Measurements from ENCODE around the gene WBP11. TPM values are rescaled to one million over a fixed set of nuclear protein-coding genes. Genes with fewer than 3 reads are reported as not detected.

WBP11 gene
- total RNA-seq, 1 donor = 19.5 TPM

GRCh38 chr12:14846876-14847580 lies 43.8 kb upstream of the WBP11 start:
- H3K79me2 ChIP-seq (ENCODE audit: insufficient read depth, low read length) = no peaks in the 10 kb centered on the region
- no peaks in the 10 kb centered on the region for H3K9me3 ChIP-seq (ENCODE audit: low read depth, low read length)
- no peak for DNase-seq (ENCODE audit: insufficient read length, low spot score, missing footprints)
- peaks cover 8% of the 10 kb centered on the region for H3K4me1 ChIP-seq (ENCODE audit: insufficient read depth, low read length)
- no peak overlapping the region for H3K4me3 ChIP-seq (ENCODE audit: insufficient read depth, low read length)
- no peak overlapping the region for H2AFZ ChIP-seq (ENCODE audit: low read length)
- no peaks in the 10 kb centered on the region for H4K20me1 ChIP-seq (ENCODE audit: insufficient read depth, low read length)
- H3K36me3 ChIP-seq (ENCODE audit: insufficient read depth, low read length) = no peaks in the 10 kb centered on the region
- H3K4me2 ChIP-seq (ENCODE audit: insufficient read depth, low read length) = no peak overlapping the region
- TF ChIP-seq CTCF (IDR thresholded peaks at IDR 0.05; ENCODE audit: extremely low read depth, low read depth, low read length) = no peak
- no peak overlapping the region for H3K27ac ChIP-seq (ENCODE audit: low read depth, low read length)
- H3K27me3 ChIP-seq (ENCODE audit: insufficient read depth, low read length) = no peaks in the 10 kb centered on the region

DNA sequence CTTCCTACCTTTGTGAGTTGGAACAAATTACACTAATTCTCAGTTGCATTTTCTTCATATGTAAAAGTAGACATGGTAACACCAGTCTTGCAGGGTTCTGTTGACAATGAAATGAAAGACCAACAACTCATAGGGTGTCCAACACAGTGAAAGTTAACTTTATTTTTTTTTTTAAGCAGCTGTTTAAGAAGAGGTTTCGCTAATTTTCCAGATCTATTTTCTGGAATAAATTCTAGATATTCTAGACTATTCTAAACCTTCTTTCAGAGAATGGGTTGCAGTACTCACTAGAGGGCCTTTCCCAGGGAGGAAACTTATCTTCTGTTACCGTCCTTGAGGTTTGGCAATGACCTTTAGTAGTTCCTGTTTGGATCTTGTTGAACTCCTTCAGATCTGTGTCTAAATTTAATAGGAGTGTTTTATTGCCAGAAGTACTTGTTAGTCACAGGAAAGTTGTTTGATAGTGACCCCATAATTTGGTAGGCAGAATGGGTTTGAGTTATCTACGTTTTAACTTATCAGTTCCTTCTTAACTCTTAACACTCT lies 42.8 kb upstream of the WBP11 start:
- Histone ChIP-seq H2AFZ (ENCODE audit: low read length) (no peak overlapping the region), H3K27me3 (ENCODE audit: insufficient read depth, low read length) (no peaks in the 10 kb centered on the region), H3K79me2 (ENCODE audit: insufficient read depth, low read length) (no peaks in the 10 kb centered on the region), H3K9me3 (ENCODE audit: low read depth, low read length) (no peaks in the 10 kb centered on the region), H3K36me3 (ENCODE audit: insufficient read depth, low read length) (no peaks in the 10 kb centered on the region), H3K4me2 (ENCODE audit: insufficient read depth, low read length) (no peak overlapping the region), H4K20me1 (ENCODE audit: insufficient read depth, low read length) (no peaks in the 10 kb centered on the region), H3K4me3 (ENCODE audit: insufficient read depth, low read length) (no peak overlapping the region), H3K27ac (ENCODE audit: low read depth, low read length) (no peak overlapping the region), H3K4me1 (ENCODE audit: insufficient read depth, low read length) (peaks cover 16% of the 10 kb centered on the region)
- no peak for TF ChIP-seq CTCF (IDR thresholded peaks at IDR 0.05; ENCODE audit: extremely low read depth, low read depth, low read length)
- no peak for DNase-seq (ENCODE audit: insufficient read length, low spot score, missing footprints)

DNA sequence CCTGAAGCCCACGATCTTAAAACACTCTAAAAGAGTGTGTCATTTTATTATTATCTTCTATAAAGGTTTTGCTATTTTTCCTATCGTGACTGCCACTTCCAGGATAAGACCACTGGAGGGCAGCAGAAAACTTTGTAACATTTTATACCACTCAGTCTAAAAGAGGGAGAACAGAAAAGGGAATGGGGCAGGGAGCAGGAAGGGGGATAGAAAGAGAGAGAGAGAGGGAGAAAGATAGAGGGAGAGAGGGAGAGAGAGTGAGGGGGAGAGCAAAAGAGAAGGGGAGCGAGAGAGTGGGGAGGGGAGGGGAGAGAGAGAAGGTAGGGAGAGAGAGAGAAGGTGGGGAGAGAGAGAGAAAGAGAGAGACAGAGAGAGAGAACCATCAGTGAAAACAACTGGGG lies 42.1 kb upstream of the WBP11 start:
- TF ChIP-seq CTCF (IDR thresholded peaks at IDR 0.05; ENCODE audit: extremely low read depth, low read depth, low read length) = peak; percentile 79
- Histone ChIP-seq H3K36me3 (ENCODE audit: insufficient read depth, low read length) (no peaks in the 10 kb centered on the region), H3K27ac (ENCODE audit: low read depth, low read length) (no peak overlapping the region), H3K9me3 (ENCODE audit: low read depth, low read length) (no peaks in the 10 kb centered on the region), H3K4me2 (ENCODE audit: insufficient read depth, low read length) (no peak overlapping the region), H4K20me1 (ENCODE audit: insufficient read depth, low read length) (no peaks in the 10 kb centered on the region), H2AFZ (ENCODE audit: low read length) (peak overlapping the region; percentile 32), H3K4me1 (ENCODE audit: insufficient read depth, low read length) (peaks cover 16% of the 10 kb centered on the region), H3K27me3 (ENCODE audit: insufficient read depth, low read length) (no peaks in the 10 kb centered on the region), H3K79me2 (ENCODE audit: insufficient read depth, low read length) (no peaks in the 10 kb centered on the region), H3K4me3 (ENCODE audit: insufficient read depth, low read length) (no peak overlapping the region)
- DNase-seq (ENCODE audit: insufficient read length, low spot score, missing footprints) = no peak

DNA sequence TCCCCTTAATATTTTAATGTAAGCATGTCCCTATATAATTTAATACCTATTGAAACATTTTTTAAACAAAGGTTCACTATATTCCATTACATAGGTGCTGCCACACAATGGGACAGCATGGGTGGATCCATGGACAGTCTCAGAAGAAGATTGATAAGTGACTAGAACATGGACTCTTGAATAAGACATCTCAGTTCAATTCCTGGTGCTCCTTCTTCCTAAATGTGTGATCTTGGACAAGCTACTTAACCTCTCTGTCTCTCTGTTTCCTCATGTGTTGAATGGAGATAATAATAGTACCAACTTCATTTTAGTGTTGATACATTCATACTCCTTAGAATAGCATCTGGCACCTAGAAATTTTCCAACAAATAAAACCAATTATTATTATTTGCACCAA lies 41.1 kb upstream of the WBP11 start:
- Histone ChIP-seq H3K27me3 (ENCODE audit: insufficient read depth, low read length) (no peaks in the 10 kb centered on the region), H3K9me3 (ENCODE audit: low read depth, low read length) (no peaks in the 10 kb centered on the region), H4K20me1 (ENCODE audit: insufficient read depth, low read length) (no peaks in the 10 kb centered on the region), H3K4me3 (ENCODE audit: insufficient read depth, low read length) (no peak overlapping the region), H3K4me1 (ENCODE audit: insufficient read depth, low read length) (peaks cover 13% of the 10 kb centered on the region), H3K79me2 (ENCODE audit: insufficient read depth, low read length) (no peaks in the 10 kb centered on the region), H2AFZ (ENCODE audit: low read length) (no peak overlapping the region), H3K36me3 (ENCODE audit: insufficient read depth, low read length) (no peaks in the 10 kb centered on the region), H3K4me2 (ENCODE audit: insufficient read depth, low read length) (no peak overlapping the region), H3K27ac (ENCODE audit: low read depth, low read length) (no peak overlapping the region)
- DNase-seq (ENCODE audit: insufficient read length, low spot score, missing footprints) = no peak
- no peak for TF ChIP-seq CTCF (IDR thresholded peaks at IDR 0.05; ENCODE audit: extremely low read depth, low read depth, low read length)

Data from osteoblast (primary cell).